Smooth muscle cell of the brain vasculature (primary cell): Measurements from ENCODE around the gene RPL29.

ENCODE experiments used
- DNase-seq: peaks from one replicate; pipeline ENCODE4 v3.0.0-alpha.2; 2012; ENCODE audit warnings: low read depth, low spot score

Gene RPL29

DNA sequence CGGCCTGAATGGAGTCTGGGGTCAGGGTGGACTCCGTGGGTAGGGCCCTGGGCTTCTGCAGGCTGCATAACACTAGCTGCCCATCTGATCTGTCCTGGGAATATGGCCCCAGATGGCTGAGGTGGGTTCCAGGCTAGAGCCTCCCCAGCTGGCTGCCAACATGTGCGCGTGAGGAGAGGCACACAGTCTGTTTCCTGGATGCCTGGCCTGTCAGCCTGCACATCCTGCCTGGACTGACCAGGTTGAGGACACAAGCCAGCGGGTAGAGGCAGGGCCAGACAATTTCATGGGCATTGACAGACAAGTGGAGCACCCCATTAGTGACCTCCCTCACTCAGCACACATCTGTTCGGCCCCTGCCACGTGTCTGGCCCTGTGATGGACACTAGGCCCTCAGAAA lies 29.8 kb upstream of the RPL29 start:
- no peak for DNase-seq

DNA sequence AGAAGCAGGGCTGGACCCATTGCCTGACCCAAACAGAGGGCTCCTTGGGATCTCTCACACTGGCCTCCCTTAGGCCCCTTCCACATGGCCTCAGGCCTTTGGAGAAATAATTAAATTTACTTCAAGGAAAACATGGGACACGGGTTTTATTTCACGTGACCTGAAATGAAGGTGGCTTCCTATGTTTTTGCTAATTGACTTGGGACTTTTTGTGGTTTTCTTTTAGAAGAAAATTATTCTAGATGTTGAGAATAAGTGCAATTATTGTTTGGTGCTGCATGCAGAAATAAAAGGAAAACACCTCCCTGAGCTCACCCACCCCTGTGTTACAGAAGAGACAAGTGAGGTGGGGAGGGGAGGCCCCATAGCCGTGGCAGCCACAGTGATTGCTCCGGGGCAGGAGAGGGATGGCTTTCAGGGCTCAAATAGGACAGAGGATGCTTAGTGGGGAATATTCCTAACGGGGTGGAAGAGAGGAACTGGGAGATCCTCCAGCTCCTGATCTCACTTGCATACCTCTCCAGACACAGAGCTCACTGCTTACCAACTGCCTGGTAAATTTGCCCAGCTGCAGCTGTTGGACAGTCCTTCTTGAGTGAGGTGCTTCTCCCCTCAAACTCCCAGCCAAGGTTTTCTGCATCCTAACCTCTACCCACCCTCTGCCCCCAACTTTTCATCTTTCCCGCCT lies 29.2 kb upstream of the RPL29 start:
- no peak for DNase-seq

DNA sequence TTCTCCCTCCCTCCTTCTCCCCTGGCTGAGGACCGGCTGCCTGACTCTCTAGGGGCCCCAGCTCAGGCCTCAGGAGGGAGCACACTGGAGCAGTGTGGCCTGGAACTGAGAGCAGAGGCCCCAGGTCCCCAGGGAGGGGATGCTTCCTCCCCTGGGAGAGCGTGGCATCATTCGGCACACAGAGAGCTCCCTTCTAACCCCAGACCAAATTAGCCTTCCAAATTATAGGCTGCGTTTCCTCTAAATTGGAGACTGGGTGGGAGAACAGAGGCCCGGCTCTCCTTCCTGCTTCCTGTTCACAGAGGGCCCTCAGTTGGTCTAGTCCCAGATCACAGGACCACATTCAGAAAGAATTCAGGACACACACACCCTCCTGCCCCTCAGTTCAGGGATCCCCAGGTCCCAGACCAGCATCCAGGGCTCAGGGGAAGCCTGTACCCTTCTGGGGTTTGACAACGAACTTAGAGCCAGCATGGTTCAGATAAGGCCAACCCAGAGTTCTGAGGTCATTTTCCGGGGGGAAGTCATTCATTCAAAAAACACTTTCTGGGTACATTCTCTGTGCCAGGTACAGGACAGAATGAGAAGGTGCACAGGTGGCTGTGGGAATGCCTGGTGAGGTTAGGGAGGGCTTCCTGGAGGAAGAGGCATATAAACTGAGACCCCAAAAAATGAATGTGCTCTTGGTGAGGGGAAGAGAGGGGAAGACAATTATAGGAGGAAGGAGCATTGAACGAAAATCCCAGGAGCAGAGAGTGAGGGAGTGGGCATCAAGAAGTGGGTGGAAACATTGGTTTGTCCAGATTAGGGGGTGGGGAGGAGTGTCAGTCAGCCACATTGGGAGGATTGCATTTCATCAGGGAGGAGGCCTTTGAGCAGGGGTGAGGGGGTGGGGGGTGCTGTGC lies 28.4 kb upstream of the RPL29 start:
- no peak for DNase-seq

DNA sequence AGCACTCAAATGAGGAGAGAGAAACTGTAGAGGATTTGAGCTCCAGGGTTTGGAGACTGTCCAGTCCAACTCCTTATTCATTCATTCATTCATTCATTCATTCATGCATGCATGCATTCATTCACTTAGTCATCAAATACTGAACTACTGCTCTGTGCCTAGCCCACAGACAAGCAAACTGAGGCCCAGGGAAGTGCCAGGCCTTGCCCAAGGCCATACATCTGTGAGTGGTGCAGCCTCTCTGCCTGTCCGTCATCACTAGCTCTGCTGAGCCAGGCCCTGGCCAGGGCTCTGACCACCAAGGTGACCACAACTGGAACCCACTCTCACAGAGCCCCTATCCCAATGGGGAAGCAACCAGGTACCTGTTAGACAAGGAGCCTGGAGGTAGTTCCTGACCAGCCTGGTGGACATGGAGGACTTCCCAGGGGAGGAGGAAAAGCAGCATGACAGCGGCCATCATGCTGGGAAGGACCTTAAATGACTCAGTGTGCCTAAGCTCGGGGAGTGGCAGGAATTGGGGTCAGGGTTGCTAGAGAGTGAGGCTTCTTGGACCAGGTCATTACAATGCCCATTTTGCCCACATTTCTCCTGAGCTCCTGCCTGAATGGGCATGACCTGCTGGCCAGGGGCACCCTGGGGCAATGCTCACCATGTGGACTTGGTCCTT lies 27.5 kb upstream of the RPL29 start:
- DNase-seq = no peak

DNA sequence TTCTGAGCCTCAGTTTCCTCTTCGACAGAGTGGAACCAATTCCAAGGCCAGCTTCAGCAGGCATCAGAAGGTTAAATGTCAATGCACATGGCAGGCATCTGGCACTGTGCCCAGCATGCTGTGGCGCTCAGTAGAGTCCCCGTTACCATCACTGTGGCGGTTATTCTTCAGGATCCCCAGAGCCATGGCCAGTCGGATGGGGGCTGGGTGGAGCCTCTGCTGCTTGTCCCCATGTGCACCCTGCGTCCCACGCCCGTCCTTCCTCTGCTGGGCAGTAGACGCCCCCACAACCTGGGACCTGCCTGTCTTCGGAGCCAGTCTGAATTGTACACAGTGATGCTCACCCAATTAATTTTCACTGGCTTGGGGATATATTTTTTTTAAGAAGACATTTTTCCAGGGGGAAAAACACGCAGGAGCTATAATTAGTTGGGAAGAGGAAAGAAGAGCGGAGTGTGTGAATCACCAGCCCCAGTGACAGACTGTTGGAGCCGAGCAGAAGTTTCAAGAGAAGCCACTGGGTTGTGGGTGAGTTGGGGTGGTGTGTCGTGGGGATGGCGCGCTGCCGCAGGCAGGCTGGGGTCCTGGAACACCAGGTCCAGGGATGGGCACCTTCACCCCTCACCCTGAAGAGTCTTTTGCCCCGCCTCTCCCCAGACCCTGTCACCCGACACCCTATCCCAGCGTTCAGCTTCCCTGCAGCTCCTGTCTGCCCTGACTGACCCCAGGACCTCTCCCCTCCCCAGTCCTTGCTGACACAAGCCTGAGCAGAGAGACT lies 26.8 kb upstream of the RPL29 start:
- DNase-seq = no peak

DNA sequence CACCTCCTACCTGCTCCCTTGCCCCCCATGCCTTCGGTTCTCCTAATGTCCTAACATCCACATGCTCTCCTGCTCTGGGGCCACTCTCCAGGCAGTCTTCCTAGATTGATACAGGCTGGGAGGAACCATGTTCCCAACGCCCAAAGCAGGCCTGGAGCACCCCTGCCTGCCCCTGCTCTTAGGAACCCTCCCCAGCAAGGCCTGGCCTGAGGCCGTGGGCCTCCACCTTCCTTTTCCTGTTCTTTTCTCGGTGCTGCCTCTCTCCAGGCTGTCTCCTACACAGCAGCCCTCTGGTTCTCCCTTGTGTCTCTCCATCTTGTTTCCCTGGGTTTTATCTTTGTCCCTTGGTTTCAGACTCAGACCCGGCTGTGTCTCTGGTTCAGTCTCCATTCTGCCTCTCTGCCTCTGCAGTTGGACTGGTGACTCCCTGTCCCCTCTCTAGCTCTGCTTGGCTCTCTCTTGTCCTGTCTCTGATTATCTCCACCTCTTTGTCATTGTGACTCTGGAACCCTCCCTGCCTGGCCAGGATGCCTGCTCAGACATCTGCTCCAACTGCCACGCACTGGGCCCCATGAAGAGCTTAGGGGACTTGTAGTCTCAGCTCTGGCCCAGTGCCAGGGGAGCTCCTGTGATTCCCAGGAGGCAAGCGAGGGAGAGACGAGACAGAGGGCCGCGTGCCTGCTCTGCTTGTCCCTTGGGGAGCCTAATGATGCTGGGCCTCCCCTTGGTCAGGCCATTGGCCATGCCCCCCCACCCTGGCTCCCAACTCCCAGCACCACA lies 26.0 kb upstream of the RPL29 start:
- no peak for DNase-seq

DNA sequence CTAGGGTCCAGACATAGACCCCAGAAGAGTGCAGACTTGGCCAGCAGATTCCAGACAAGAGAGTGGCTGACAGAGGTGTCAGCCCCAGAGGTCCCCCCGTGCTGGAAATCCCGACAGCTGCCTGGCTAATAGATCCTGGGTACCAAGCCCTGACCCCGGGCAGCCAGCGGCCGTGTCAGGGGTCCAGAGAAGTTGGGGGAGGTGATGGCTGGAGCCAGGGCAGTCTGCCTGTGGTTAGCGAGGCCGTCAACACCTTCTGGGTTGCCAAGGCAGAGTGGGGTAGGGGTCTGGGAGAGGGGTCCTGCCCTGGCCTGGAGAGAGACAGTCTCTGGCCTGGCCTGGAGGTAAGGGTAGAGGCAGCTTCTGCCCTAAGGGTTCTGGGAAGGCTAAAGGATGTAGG lies 25.1 kb upstream of the RPL29 start:
- no peak for DNase-seq

DNA sequence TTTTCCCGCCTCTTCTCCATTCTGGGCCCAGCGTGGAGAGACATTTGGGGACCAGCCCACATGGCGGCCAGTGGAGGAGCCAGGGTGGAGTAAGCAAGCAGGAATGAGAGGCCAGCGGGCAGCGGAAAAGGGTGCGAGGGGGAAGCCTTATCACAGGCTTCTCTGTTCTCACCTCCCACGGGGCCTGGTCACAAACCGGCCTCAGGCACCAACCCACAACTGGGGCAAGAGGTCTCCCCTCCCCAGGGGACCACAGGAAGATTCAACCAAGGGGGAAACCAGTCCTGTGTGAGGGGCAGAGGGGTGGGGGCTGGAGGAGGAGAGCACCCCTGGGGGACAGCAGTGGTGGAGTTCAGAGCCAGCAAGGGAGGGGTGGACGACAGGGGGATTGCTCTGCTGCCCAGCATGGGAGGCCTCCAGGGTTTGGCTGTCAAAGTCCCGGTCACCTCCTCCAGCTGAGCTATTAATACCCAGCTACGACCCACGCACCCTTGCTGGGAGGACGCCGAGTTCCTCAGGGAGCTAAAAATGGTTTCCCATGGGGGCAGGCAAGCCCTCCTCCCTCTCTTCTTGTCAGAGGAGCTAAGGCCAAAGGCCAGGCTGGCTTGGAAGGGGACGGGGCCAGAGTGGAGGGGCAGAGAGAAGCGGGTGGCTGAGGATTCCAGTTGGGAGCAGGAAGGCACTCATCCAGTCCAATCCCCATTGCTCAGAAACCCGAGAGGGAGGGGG lies 23.8 kb upstream of the RPL29 start:
- no peak for DNase-seq

DNA sequence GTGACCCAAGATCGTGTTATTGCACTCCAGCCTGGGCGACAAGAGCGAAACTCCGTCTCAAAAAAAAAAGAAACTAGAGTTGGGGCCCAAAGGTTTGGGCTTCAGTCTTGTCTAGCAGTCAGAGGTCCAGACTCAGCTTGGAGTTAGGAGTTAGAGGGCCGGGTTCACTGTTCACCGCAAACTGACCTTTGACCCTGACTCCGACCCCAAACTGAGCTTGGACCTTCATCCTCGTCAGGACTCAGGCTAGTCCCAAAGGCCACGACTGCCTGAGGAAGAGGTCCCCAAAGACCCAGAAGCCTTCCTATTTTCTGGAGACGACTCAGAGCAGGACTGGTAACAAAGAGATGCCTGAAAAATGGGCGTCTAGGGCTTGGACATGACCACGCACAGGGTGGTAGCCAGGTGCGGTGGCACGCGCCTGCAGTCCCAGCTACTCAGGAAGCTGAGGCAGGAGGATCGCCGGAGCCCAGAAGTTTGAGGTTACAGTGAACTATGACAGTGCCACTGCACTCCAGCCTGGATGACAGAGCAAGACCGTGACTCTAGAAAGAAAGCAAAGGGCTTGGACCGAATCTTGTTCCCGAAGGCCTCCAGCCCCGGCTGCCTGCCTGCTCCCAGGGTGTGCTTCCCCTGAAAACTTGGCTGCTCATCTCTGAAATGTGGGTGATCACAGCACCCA lies 22.8 kb upstream of the RPL29 start:
- no peak for DNase-seq

DNA sequence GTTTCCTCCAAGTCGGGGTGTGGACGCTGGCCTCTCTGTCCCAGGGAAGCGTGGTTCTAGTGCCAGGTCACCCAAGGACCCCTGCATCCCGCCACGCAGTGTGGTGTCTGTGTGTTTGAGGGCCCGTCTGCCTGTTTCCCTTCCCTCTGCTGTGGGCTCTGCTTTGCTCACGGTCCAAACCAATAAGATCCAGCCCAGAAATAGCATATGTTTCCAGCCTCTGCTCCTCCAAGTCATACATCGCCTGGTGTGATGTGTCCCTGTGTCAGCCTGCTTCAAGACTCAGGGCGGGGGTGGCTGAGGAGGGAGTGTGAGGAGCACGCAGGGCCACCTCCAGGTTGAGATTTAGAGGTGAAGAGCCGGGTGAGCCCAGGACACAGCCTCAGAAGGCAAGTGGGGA lies 21.9 kb upstream of the RPL29 start:
- no peak for DNase-seq

DNA sequence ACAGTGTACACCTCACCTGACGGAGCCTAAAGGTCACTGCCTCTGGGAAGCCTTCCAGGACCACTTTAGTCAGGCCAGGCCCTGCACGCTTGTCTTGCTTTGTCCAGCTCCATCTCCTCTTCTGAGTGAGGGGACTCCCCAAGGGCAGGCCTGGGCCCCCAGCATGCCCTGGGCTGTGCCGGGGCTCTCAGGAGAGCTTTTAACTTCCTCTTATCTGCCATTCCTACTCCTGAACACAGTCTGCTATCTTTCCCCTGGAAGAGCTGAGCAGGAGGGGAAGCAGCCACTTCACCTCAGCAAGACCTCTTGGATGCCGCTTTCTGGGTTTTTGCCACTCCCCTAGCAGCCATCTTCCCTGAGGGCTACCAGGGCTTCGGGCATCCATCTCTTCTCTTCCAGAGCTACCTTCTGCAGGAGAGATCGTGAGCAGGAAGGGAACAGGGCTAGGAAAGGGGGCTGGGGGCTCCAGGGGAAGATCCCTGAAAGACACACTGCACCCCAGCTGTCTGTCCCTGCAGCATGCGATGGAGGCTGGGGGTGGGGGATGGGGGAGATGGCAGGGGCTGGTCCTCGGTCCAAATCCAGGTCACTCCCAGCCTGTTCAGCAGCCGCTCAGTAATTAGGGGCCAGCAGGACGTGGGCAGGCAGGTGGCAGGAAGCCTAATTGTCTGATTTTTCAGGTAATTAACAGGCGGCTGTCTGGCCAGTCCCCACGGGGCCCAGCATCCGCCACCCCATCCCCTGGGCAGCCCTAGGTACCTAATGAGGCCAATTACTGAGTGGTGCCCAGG lies 19.9 kb upstream of the RPL29 start:
- DNase-seq = no peak

DNA sequence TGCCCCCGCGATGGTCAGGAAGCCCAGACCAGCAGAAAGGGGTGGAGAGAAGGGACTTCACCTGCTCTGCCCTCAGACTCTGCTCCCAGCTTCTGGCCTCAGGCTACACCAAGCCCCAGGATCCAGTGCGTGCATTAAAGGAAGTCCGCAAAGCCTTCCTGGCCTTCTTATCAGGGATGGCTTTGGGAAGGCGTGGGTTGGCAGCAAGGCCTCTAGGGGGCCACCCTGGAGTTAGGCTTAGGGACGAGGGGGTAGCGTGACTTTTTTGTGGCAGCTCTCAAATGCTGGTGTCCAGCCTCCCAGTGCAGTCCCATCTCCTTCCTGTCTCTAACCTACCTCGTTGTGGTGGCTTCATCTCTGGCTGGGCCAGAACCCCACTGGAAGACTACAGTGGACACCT lies 18.9 kb upstream of the RPL29 start:
- no peak for DNase-seq

DNA sequence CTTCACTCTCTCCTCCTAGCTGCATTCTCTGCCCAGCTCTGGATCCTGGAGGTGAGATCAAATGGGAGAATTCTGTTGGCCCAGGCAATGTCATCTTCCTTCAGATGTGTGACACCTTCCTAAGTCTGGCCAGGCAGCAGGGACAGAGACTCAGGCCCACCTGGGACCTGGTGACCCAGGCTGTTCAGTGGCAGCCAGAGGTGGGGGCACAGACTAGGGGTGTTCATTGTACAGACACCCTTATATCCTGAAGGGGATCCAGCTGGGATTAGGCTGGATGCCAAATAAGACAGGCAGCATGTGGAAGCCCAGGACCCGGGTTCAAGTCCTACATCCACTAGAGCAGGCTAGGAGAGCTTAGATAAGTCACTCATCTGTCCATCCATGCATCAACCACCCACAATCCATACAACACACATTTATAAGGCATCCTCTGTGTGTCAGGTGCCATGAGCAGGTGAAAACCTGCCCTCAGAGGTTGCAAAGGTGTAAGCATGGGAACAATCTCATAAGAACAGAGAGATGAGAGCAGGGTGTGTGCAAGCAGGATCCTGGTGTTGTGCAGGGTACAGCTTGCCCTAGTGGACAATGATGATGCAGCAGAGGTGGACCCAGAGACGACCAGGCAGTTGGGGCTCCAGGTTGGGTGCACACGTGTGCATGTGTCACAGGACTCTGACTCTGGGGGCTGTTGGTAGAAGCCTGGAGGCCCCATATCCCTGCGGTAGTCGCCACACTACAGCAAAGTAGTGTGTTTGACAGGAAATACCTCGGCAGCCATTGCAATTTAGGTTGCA lies 18.3 kb upstream of the RPL29 start:
- no peak for DNase-seq

DNA sequence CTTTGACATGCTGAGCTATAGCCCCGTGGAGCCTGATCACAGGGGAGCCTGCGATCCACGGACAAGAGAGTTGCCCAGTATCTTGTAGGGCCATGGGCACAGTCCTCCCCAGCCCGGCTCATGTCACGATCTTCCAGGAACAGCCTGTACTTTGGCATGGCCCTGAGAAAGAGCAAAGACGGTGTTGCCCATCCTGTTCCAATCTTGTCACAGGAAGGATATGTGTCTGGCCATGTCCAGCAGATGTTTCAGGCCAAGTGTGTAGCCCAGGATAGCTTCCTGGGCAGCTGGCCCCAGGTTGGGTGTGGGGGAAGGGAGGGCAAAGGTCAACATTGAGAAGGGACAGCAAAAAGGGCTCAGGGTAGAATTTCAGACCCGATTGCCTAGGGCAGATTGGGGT lies 17.0 kb upstream of the RPL29 start:
- DNase-seq = no peak

DNA sequence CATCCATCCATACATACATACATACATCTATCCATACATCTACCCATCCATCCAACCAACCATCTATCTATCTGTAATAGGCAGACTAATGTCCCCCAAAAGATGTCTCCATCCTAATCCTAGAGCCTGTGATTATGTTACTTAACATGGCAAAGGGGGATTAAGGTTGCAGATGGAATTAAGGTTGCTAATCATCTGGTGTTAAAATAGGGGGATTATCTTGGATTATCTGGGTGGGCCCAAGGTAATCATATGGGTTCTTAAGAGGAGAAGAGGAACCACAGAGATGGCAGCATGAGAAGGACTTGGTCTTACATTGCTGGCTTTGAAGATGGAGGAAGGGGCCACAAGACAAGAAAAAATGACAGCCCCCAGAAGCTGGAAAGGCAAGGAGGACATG lies 14.7 kb upstream of the RPL29 start:
- DNase-seq = no peak

DNA sequence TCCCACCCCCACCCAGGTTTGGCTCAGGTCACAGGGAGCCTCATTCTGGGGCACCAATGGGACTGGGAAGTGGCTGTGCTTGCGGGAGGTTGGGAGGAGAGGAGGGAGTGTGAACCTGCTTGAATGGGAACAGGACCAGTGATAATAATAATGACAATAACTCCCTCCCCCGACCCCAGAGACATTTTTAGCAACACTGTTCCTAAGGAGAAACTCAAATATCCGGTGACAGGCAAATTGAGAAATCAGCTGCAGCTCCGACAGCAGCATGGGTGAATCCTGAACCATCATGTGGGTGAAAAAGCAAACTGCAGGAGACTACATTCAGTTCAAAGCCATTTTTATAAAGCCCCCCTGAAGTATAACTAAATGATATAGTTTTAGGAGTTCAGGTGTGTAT lies 11.6 kb upstream of the RPL29 start:
- DNase-seq = no peak

DNA sequence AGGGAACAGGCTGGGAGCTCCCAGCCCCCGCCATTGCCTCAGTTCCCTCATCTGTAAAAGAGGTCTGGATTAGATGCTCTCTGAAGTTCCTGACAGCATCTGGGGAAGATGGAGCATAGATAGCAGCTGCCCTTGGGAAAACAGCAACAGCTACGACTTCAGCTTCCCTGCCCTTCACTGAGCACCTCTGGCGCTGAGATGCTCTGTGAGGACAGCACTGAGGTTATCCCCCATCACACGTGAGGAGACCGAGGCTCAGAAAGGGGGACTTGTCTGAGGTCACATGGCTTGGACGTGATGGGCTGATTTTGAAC lies 11.1 kb upstream of the RPL29 start:
- DNase-seq = no peak
